Measurements from ENCODE around the gene CHCHD3. TPM values are rescaled to one million over a fixed set of nuclear protein-coding genes. Genes with fewer than 3 reads are reported as not detected.

Gene CHCHD3
- total and polyA plus RNA-seq, 7 experiments from 2014 or later, result 25.6 to 49.7 (median 38.6) TPM

GRCh38 chr7:133082390-133082766 lies 488 bp upstream of the CHCHD3 start:
- peaks cover 12 to 38% (median 28%) of the 10 kb centered on the region in 7 donors for H3K4me1 Mint-ChIP-seq
- H3K9me3 Mint-ChIP-seq, result no peaks in the 10 kb centered on the region
- Histone ChIP-seq H3K27ac (ENCODE audit: low read depth, low read length) (no peak overlapping the region), H3K4me3 (ENCODE audit: low read length) (no peak overlapping the region), H3K27me3 (ENCODE audit: control insufficient read depth in 2 of 2, insufficient read depth in 2 of 2, low read length in 2 of 2) (no peaks in the 10 kb centered on the region), H3K36me3 (ENCODE audit: control insufficient read depth in 2 of 3, insufficient read depth in 3 of 3, low read length in 3 of 3) (peaks cover 0 to 6% (median 0%) of the 10 kb centered on the region in 3 experiments), H3K9me3 (ENCODE audit: control insufficient read depth in 2 of 3, low read length in 3 of 3) (no peaks in the 10 kb centered on the region), H3K4me1 (ENCODE audit: control insufficient read depth in 2 of 2, insufficient read depth in 2 of 2, low read length in 2 of 2) (peaks cover 14 to 17% of the 10 kb centered on the region in 2 donors)
- intact Hi-C loops (cut with micrococcal nuclease), result loop anchor here (1.0 to 5.0 kb wide), 13 partner anchors 170 to 1905 kb away; partner anchors contain the start of genes AKR1B1 (in 2 of the 2), AGBL3 (in 1 of the 2), BPGM (in 1 of the 2) and LRGUK (in 1 of the 2)
- peak overlapping the region; percentile 52 to 96 (median 93) for H3K27ac Mint-ChIP-seq
- ATAC-seq, result no peak
- DNase-seq, result no peak
- CTCF ChIA-PET, result no interaction called here
- peaks cover 0 to 7% (median 0%) of the 10 kb centered on the region in 5 donors for H3K27me3 Mint-ChIP-seq
- peak overlapping the region; percentile 87 to 95 (median 92) for H3K4me3 Mint-ChIP-seq
- peaks cover 4 to 6% (median 5%) of the 10 kb centered on the region in 5 donors for H3K36me3 Mint-ChIP-seq
- POLR2A ChIA-PET, result interaction anchor here (1.1 kb wide), 1 partner anchor 311 kb away, joined by 3 read pairs; no protein-coding TSS in a partner anchor

GRCh38 chr7:133081119-133081598 lies 731 bp downstream of the CHCHD3 start:
- peaks cover 0 to 3% (median 0%) of the 10 kb centered on the region in 5 donors for H3K27me3 Mint-ChIP-seq
- peak overlapping the region; percentile 87 to 95 (median 92) for H3K4me3 Mint-ChIP-seq
- Histone ChIP-seq H3K27ac (ENCODE audit: low read depth, low read length) (peak overlapping the region; percentile 93), H3K4me3 (ENCODE audit: low read length) (peak overlapping the region; percentile 94), H3K4me1 (ENCODE audit: control insufficient read depth in 2 of 2, insufficient read depth in 2 of 2, low read length in 2 of 2) (peaks cover 14 to 17% of the 10 kb centered on the region in 2 donors), H3K27me3 (ENCODE audit: control insufficient read depth in 2 of 2, insufficient read depth in 2 of 2, low read length in 2 of 2) (no peaks in the 10 kb centered on the region), H3K36me3 (ENCODE audit: control insufficient read depth in 2 of 3, insufficient read depth in 3 of 3, low read length in 3 of 3) (peaks cover 0 to 6% (median 0%) of the 10 kb centered on the region in 3 experiments), H3K9me3 (ENCODE audit: control insufficient read depth in 2 of 3, low read length in 3 of 3) (no peaks in the 10 kb centered on the region)
- peaks cover 4 to 15% (median 11%) of the 10 kb centered on the region in 5 donors for H3K36me3 Mint-ChIP-seq
- POLR2A ChIA-PET, result interaction anchor here (1.1 kb wide), 1 partner anchor 310 kb away, joined by 3 read pairs; no protein-coding TSS in a partner anchor
- DNase-seq (peak in 1 of 9 donors; percentile 32), ATAC-seq (no peak)
- H3K4me1 Mint-ChIP-seq, result peaks cover 17 to 50% (median 40%) of the 10 kb centered on the region in 7 donors
- no peaks in the 10 kb centered on the region for H3K9me3 Mint-ChIP-seq
- CTCF ChIA-PET, result no interaction called here
- intact Hi-C loops (cut with micrococcal nuclease), result loop anchor here (5.0 kb wide), 6 partner anchors 424 to 1906 kb away; partner anchors contain the start of genes AGBL3 (in 1 of the 2), AKR1B1 (in 1 of the 2), BPGM (in 1 of the 2) and PLXNA4 (in 1 of the 2)
- H3K27ac Mint-ChIP-seq, result peak overlapping the region; percentile 52 to 96 (median 93)

GRCh38 chr7:133079296-133079695 lies 2.6 kb downstream of the CHCHD3 start:
- Mint-ChIP-seq H3K4me3 (peak overlapping the region in 6 of 10 donors; percentile 3 to 88 (median 31)), H3K4me1 (peaks cover 22 to 61% (median 52%) of the 10 kb centered on the region in 7 donors), H3K36me3 (peaks cover 4 to 20% (median 17%) of the 10 kb centered on the region in 5 donors), H3K27ac (peak overlapping the region in 2 of 9 donors; percentile 13 to 14), H3K27me3 (no peaks in the 10 kb centered on the region), H3K9me3 (no peaks in the 10 kb centered on the region)
- intact Hi-C loops (cut with micrococcal nuclease), result no loop called here
- Histone ChIP-seq H3K27me3 (ENCODE audit: control insufficient read depth in 2 of 2, insufficient read depth in 2 of 2, low read length in 2 of 2) (no peaks in the 10 kb centered on the region), H3K4me1 (ENCODE audit: control insufficient read depth in 2 of 2, insufficient read depth in 2 of 2, low read length in 2 of 2) (peaks cover 14 to 17% of the 10 kb centered on the region in 2 donors), H3K27ac (ENCODE audit: low read depth, low read length) (no peak overlapping the region), H3K36me3 (ENCODE audit: control insufficient read depth in 2 of 3, insufficient read depth in 3 of 3, low read length in 3 of 3) (peaks cover 0 to 6% (median 0%) of the 10 kb centered on the region in 3 experiments), H3K4me3 (ENCODE audit: low read length) (no peak overlapping the region), H3K9me3 (ENCODE audit: control insufficient read depth in 2 of 3, low read length in 3 of 3) (no peaks in the 10 kb centered on the region)
- DNase-seq (no peak), ATAC-seq (no peak)
- CTCF ChIA-PET, result no interaction called here
- POLR2A ChIA-PET, result no interaction called here

- CTCF ChIA-PET, result no interaction called here
- no peak for DNase-seq
- H3K4me1 Mint-ChIP-seq, result peaks cover 32 to 76% (median 66%) of the 10 kb centered on the region in 7 donors
- no peaks in the 10 kb centered on the region for H3K27me3 Mint-ChIP-seq
- Histone ChIP-seq H3K9me3 (ENCODE audit: control insufficient read depth in 2 of 3, low read length in 3 of 3) (no peaks in the 10 kb centered on the region), H3K27ac (ENCODE audit: low read depth, low read length) (no peak overlapping the region), H3K36me3 (ENCODE audit: control insufficient read depth in 2 of 3, insufficient read depth in 3 of 3, low read length in 3 of 3) (peaks cover 0 to 6% (median 0%) of the 10 kb centered on the region in 3 experiments), H3K27me3 (ENCODE audit: control insufficient read depth in 2 of 2, insufficient read depth in 2 of 2, low read length in 2 of 2) (no peaks in the 10 kb centered on the region), H3K4me1 (ENCODE audit: control insufficient read depth in 2 of 2, insufficient read depth in 2 of 2, low read length in 2 of 2) (peaks cover 11 to 15% of the 10 kb centered on the region in 2 donors), H3K4me3 (ENCODE audit: low read length) (no peak overlapping the region)
- H3K27ac Mint-ChIP-seq, result no peak overlapping the region
- ATAC-seq, result no peak
- H3K9me3 Mint-ChIP-seq, result no peaks in the 10 kb centered on the region
- intact Hi-C loops (cut with micrococcal nuclease), result no loop called here
- H3K4me3 Mint-ChIP-seq, result no peak overlapping the region
- H3K36me3 Mint-ChIP-seq, result peaks cover 7 to 30% (median 28%) of the 10 kb centered on the region in 5 donors
- POLR2A ChIA-PET, result no interaction called here
Measured at GRCh38 chr7:133077394-133077793, 4.5 kb downstream of the CHCHD3 start.

- H3K36me3 Mint-ChIP-seq, result peaks cover 7 to 38% (median 35%) of the 10 kb centered on the region in 5 donors
- no peaks in the 10 kb centered on the region for H3K36me3 ChIP-seq (ENCODE audit: control insufficient read depth in 2 of 3, insufficient read depth in 3 of 3, low read length in 3 of 3)
- peaks cover 9 to 10% of the 10 kb centered on the region in 2 donors for H3K4me1 ChIP-seq (ENCODE audit: control insufficient read depth in 2 of 2, insufficient read depth in 2 of 2, low read length in 2 of 2)
- DNase-seq (no peak), ATAC-seq (no peak)
- peaks cover 25 to 79% (median 72%) of the 10 kb centered on the region in 7 donors for H3K4me1 Mint-ChIP-seq
- no peak overlapping the region for H3K27ac ChIP-seq (ENCODE audit: low read depth, low read length)
- POLR2A ChIA-PET, result no interaction called here
- no peak overlapping the region for H3K4me3 Mint-ChIP-seq
- no peak overlapping the region for H3K27ac Mint-ChIP-seq
- CTCF ChIA-PET, result no interaction called here
- H3K9me3 ChIP-seq (ENCODE audit: control insufficient read depth in 2 of 3, low read length in 3 of 3), result no peaks in the 10 kb centered on the region
- no peak overlapping the region for H3K4me3 ChIP-seq (ENCODE audit: low read length)
- H3K9me3 Mint-ChIP-seq, result no peaks in the 10 kb centered on the region
- no peaks in the 10 kb centered on the region for H3K27me3 Mint-ChIP-seq
- no peaks in the 10 kb centered on the region for H3K27me3 ChIP-seq (ENCODE audit: control insufficient read depth in 2 of 2, insufficient read depth in 2 of 2, low read length in 2 of 2)
- intact Hi-C loops (cut with micrococcal nuclease), result no loop called here
Measured at GRCh38 chr7:133076142-133076541, 5.7 kb downstream of the CHCHD3 start.

GRCh38 chr7:133071506-133071905 lies 10.4 kb downstream of the CHCHD3 start:
- intact Hi-C loops (cut with micrococcal nuclease), result no loop called here
- no peak overlapping the region for H3K4me3 ChIP-seq (ENCODE audit: low read length)
- H3K27ac Mint-ChIP-seq, result peak overlapping the region in 1 of 9 donors; percentile 14
- DNase-seq (no peak), ATAC-seq (no peak)
- H3K27ac ChIP-seq (ENCODE audit: low read depth, low read length), result no peak overlapping the region
- no peaks in the 10 kb centered on the region for H3K9me3 ChIP-seq (ENCODE audit: control insufficient read depth in 2 of 3, low read length in 3 of 3)
- POLR2A ChIA-PET, result no interaction called here
- no peaks in the 10 kb centered on the region for H3K27me3 ChIP-seq (ENCODE audit: control insufficient read depth in 2 of 2, insufficient read depth in 2 of 2, low read length in 2 of 2)
- H3K4me1 ChIP-seq (ENCODE audit: control insufficient read depth in 2 of 2, insufficient read depth in 2 of 2, low read length in 2 of 2), result no peaks in the 10 kb centered on the region
- CTCF ChIA-PET, result interaction anchor here (0.5 kb wide), 1 partner anchor 8 kb away, joined by 4 read pairs; no protein-coding TSS in a partner anchor
- no peaks in the 10 kb centered on the region for H3K9me3 Mint-ChIP-seq
- H3K4me3 Mint-ChIP-seq, result no peak overlapping the region
- peaks cover 6 to 60% (median 42%) of the 10 kb centered on the region in 7 donors for H3K4me1 Mint-ChIP-seq
- peaks cover 19 to 59% (median 51%) of the 10 kb centered on the region in 5 donors for H3K36me3 Mint-ChIP-seq
- H3K36me3 ChIP-seq (ENCODE audit: control insufficient read depth in 2 of 3, insufficient read depth in 3 of 3, low read length in 3 of 3), result peaks cover 0 to 18% (median 0%) of the 10 kb centered on the region in 3 experiments
- H3K27me3 Mint-ChIP-seq, result no peaks in the 10 kb centered on the region
